Bone marrow (tissue), 2 donors: Measurements from ENCODE around the gene RNF126.
"Not testable (repeated sequence)": the region's sequence is repeated elsewhere in the genome, so short reads cannot be mapped to it uniquely, and the experiment has no call there.

ENCODE experiments used
- DNase-seq, 2 donors: peaks; one replicate each; lab custom pipeline; 2025; lab: John Stamatoyannopoulos, UW

Gene RNF126

DNA sequence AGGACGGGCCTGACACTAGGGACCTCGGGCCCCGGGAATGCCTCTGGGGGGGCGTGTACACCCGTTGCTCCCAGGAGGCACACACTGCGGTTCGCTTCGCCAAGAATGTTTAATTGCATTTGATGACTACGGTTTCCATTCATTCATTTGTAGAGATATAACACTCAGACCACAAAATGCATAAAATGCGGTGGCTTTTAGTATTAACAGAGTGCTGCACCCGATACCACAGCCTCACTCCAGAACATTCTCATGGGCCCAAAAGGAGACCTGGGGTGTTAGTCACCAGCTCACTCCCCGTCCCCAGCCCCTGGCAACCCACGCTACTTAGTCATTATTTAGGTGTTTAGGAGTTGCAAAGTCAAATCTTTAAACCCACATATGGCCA lies 51.5 kb downstream of the RNF126 start:
- DNase-seq, result no peak

DNA sequence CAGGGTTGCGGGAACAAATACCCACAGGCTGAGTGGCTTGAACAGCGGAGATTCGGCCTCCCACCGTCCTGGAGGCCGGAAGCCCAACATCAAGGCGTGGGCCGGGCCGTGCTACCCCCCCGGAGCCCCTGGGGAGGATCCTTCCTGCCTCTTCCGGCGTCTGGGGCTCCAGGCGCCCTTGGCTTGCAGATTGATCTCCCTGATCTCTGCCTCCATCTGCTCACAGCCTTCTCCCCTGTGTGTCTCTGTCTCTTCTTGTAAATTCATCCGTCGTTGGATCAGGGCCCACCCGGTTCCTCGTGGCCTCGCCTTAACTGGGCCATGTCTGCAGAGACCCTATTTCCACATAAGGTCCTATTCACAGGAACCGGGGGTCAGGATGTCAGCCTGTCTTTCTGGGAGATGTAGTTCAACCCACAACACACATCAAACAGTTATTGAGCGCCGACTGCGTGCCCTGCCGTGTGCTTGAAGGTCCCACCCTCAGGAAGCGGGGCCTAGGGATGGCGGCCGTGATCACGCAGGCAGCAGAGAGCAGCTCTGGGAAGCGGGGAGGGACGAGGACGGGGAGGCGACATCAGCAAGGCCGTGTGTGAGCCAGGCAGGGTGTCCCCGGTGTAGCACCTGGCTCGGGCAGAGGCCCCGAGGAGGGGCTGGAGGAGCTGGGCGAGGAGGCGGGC lies 52.1 kb downstream of the RNF126 start:
- peak in 1 of 2 donors; percentile 36 for DNase-seq

GRCh38 chr19:610071-610800 lies 52.8 kb downstream of the RNF126 start:
- DNase-seq, result no peak

- no peak for DNase-seq
Observed at GRCh38 chr19:609004-609346, 54.0 kb downstream of the RNF126 start.

GRCh38 chr19:608155-609003 lies 54.6 kb downstream of the RNF126 start:
- no peak for DNase-seq

GRCh38 chr19:607301-608154 lies 55.5 kb downstream of the RNF126 start:
- no peak for DNase-seq

DNA sequence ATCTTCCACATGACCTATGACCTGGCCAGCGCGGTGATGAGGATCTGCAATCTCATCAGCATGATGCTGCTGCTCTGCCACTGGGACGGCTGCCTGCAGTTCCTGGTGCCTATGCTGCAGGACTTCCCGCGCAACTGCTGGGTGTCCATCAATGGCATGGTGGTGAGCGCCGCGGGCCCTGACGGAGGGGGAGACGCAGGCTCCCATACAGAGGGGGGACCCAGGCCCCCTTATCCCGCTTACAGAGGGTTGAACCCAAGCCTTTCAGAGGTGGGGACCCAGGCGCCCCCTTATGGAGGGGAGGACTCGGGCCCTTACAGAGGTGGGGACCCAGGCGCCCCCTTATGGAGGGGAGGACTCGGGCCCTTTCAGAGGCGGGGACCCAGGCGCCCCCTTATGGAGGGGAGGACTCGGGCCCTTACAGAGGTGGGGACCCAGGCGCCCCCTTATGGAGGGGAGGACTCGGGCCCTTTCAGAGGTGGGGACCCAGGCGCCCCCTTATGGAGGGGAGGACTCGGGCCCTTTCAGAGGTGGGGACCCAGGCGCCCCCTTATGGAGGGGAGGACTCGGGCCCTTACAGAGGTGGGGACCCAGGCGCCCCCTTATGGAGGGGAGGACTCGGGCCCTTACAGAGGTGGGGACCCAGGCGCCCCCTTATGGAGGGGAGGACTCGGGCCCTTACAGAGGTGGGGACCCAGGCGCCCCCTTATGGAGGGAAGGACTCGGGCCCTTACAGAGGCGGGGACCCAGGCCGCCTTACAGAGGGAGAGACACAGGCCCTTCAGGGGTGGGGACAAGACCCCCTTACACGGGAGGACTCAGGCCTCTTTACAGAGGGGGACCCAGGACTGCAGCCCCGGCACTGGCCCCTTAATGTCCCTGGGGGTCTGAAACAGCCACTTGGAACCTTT lies 57.7 kb downstream of the RNF126 start:
- not testable (repeated sequence) for DNase-seq

GRCh38 chr19:604355-604754 lies 58.7 kb downstream of the RNF126 start:
- no peak for DNase-seq

DNA sequence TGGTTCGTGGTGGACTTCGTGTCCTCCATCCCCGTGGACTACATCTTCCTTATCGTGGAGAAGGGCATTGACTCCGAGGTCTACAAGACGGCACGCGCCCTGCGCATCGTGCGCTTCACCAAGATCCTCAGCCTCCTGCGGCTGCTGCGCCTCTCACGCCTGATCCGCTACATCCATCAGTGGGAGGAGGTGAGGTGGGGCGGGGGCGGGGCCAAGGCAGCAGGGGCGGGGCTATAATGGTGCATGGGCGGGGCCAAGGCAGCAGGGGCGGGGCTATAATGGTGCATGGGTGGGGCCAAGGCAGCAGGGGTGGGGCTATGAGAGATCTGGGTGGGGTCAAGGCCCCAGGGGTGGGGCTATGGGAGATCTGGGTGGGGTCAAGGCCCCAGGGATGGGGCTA lies 59.2 kb downstream of the RNF126 start:
- DNase-seq, result not testable (repeated sequence)

DNA sequence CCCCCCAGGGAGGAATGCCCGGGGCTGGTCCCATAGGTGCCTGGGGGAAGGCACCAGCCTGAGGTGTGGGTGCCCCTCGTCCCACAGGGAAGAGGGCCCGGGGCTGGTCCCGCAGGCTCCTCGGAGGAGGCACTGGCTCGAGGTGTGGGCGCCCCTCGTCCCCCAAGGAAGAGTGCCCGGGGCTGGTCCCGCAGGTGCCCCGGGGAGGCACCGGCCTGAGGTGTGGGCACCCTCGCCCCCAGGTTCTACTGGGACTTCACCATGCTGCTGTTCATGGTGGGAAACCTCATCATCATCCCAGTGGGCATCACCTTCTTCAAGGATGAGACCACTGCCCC lies 59.7 kb downstream of the RNF126 start:
- DNase-seq, result not testable (repeated sequence)

GRCh38 chr19:602391-603301 lies 60.4 kb downstream of the RNF126 start:
- DNase-seq, result no peak

DNA sequence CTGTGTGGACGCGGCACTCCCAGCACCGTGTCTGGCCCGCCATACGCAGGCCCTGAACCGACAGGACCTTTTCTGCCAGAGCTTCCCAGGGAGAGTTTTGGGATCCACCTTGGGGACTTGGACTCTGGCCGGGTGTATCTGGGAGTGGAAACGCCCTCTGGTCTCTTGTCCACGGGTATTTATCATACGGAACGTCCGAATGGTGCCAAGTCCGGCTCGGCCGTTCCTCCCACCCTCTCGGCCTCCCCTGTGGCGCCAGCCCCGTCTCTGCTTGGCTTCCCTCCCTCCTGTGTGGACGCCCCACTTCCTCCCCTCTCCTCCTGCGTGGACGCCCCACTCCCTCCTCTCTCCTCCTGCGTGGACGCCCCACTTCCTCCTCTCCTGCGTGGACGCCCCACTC lies 61.2 kb downstream of the RNF126 start:
- DNase-seq, result no peak

DNA sequence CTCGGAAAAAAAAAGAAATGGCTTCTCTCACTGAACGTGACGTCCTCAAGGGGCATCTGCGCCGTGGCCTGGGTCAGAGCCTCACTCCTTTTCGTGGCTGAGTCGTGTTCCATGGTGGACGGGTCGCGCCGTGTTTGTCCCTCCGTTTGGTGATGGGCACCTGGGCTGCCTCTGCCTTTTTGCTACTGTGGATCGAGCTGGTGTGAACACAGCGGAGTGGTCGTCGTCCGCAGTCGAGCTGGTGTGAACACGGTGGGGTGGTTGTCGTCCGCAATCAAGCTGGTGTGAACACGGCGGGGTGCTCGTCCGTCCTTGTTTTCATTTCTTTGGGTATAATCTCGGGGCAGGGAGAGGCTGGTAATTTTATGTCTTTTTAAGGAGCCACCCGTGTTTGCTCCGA lies 61.7 kb downstream of the RNF126 start:
- DNase-seq, result no peak
